GM23338 (cell line): ENCODE data around the gene SLC34A3. TPM values are rescaled to one million over a fixed set of nuclear protein-coding genes. Genes with fewer than 3 reads are reported as not detected.

ENCODE experiments used
- ATAC-seq: fragments of 200-7000 bp; cut with Tn5 transposase; 3 replicates; pipeline ENCODE4 v1.9.1; 2020
- DNase-seq: peaks from one replicate; pipeline ENCODE4 v3.0.0-alpha.2; 2015; ENCODE audit warnings: low spot score
- H2AFZ ChIP-seq: fragments of 200-600 bp; sonication (generic); 2 replicates; pipeline ENCODE4 v1.8.0; 2016; ENCODE audit warnings: antibody characterized with exemption, mild to moderate bottlenecking, moderate library complexity
- H3F3A ChIP-seq: fragments of 200-600 bp; sonication (generic); replicated peaks from 2 replicates; pipeline ENCODE4 v1.8.0; 2017; ENCODE audit warnings: antibody characterized with exemption, mixed run types, low read depth
- H3K27ac ChIP-seq: fragments of 200-600 bp; sonication (generic); 2 replicates; pipeline ENCODE4 v1.6.1; 2016; ENCODE audit warnings: low read depth
- H3K27me3 ChIP-seq: fragments of 200-600 bp; sonication (generic); 2 replicates; pipeline ENCODE4 v1.8.0; 2016; ENCODE audit warnings: mild to moderate bottlenecking, mixed run types, moderate library complexity; ENCODE audit not compliant: insufficient read depth
- H3K36me3 ChIP-seq: fragments of 200-600 bp; sonication (generic); 2 replicates; pipeline ENCODE4 v1.8.0; 2016; ENCODE audit warnings: mild to moderate bottlenecking; ENCODE audit not compliant: insufficient read depth
- H3K4me1 ChIP-seq: fragments of 200-600 bp; sonication (generic); 2 replicates; pipeline ENCODE4 v1.8.0; 2016; ENCODE audit warnings: mild to moderate bottlenecking, moderate library complexity; ENCODE audit not compliant: insufficient read depth
- H3K4me2 ChIP-seq: fragments of 200-600 bp; sonication (generic); 2 replicates; pipeline ENCODE4 v1.7.1; 2017; ENCODE audit warnings: mixed run types
- H3K4me3 ChIP-seq: fragments of 200-600 bp; sonication (generic); 2 replicates; pipeline ENCODE4 v1.6.1; 2016; ENCODE audit warnings: mixed run types
- H3K79me2 ChIP-seq: fragments of 200-600 bp; sonication (generic); replicated peaks from 2 replicates; pipeline ENCODE4 v1.8.0; 2017; ENCODE audit warnings: mild to moderate bottlenecking; ENCODE audit not compliant: insufficient read depth
- H3K9me2 ChIP-seq: fragments of 200-600 bp; sonication (generic); 2 replicates; pipeline ENCODE4 v1.8.0; 2017; ENCODE audit not compliant: insufficient read depth
- H4K20me1 ChIP-seq: fragments of 200-600 bp; sonication (generic); replicated peaks from 2 replicates; pipeline ENCODE4 v1.8.0; 2017; ENCODE audit warnings: mild to moderate bottlenecking; ENCODE audit not compliant: insufficient read depth
- H3K27ac Mint-ChIP-seq: 2 replicates; pipeline ENCODE4 v1.8.0; 2020; ENCODE audit warnings: inconsistent platforms, mild to moderate bottlenecking, moderate library complexity, mixed read lengths
- H3K27me3 Mint-ChIP-seq: 3 replicates; pipeline ENCODE4 v1.8.0; 2022; ENCODE audit warnings: low read depth, mild to moderate bottlenecking, moderate library complexity, mixed read lengths, inconsistent platforms; ENCODE audit not compliant: insufficient read depth, poor library complexity
- H3K36me3 Mint-ChIP-seq: 3 replicates; pipeline ENCODE4 v1.8.0; 2021; ENCODE audit warnings: low read depth, mild to moderate bottlenecking, inconsistent platforms, moderate library complexity, mixed read lengths
- H3K4me1 Mint-ChIP-seq: 3 replicates; pipeline ENCODE4 v1.8.0; 2020; ENCODE audit warnings: mild to moderate bottlenecking, inconsistent platforms, mixed read lengths
- H3K4me3 Mint-ChIP-seq: 3 replicates; pipeline ENCODE4 v1.8.0; 2021; ENCODE audit warnings: moderate library complexity, mild to moderate bottlenecking, inconsistent platforms, mixed read lengths
- H3K9me3 Mint-ChIP-seq: 3 replicates; pipeline ENCODE4 v1.8.0; 2020; ENCODE audit warnings: moderate library complexity, mild to moderate bottlenecking, inconsistent platforms, mixed read lengths
- EZH2phosphoT487 ChIP-seq: fragments of 200-600 bp; sonication (generic); IDR thresholded peaks from one replicate; pipeline ENCODE4 v1.8.1; 2018; ENCODE audit warnings: antibody characterized with exemption; ENCODE audit not compliant: unreplicated experiment
- JUNB ChIP-seq: IDR thresholded peaks from one replicate; pipeline ENCODE4 v1.6.1; 2016; ENCODE audit warnings: antibody characterized with exemption; ENCODE audit not compliant: unreplicated experiment
- polyA plus RNA-seq: library from polyadenylated mRNA; unstranded; fragments of >200 nt; fragmentation: Nextera tagmentation; extraction: Ambion mirVana; gene quantifications from 2 replicates; pipeline ENCODE4 v1.2.1, GENCODE V29; 2016
- total RNA-seq: library from RNA; depleted of rRNA; stranded (reverse); fragments of >200 nt; shearing (Covaris generic); gene quantifications from 2 replicates; pipeline ENCODE4 v1.2.3, GENCODE V29; 2014
- TF ChIP-seq, protein P1 (sequence below): fragments of 250-450 bp; sonication (Bioruptor Pico); IDR thresholded peaks from 2 replicates; pipeline ENCODE4 v1.5.0; 2020; ENCODE audit warnings: mild to moderate bottlenecking, moderate library complexity
- TF ChIP-seq, protein P2 (sequence below), 2 experiments: fragments of 200-600 bp in 1 of 2; sonication (generic) in 1 of 2; conservative IDR thresholded peaks; 2 replicates each; pipeline versions ENCODE4 v1.5.1 to v1.6.1; 2016 to 2017; ENCODE audit warnings: antibody characterized with exemption in 2 of 2, low read depth in 2 of 2, mild to moderate bottlenecking in 2 of 2, moderate library complexity in 1 of 2

Gene SLC34A3
- total and polyA plus RNA-seq, 2 experiments from 2014 or later = not detected

DNA sequence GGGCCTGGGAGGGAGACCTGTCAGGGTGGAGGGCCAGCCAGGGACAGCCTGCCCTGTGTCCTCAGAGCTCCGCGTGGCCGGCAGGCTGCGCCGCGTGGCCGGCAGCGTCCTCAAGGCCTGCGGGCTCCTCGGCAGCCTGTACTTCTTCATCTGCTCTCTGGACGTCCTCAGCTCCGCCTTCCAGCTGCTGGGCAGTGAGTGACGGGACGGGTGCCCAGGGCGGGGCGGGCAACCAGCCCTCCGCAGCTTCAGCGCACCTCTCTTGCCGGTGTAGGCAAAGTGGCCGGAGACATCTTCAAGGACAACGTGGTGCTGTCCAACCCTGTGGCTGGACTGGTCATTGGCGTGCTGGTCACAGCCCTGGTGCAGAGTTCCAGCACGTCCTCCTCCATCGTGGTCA, 1.8 kb downstream of the SLC34A3 start:
- no peak overlapping the region for H3K4me3 ChIP-seq
- no peaks in the 10 kb centered on the region for H3K9me3 Mint-ChIP-seq
- H3K9me2 ChIP-seq = no peaks in the 10 kb centered on the region
- H3K4me3 Mint-ChIP-seq = no peak overlapping the region
- no peaks in the 10 kb centered on the region for H3K36me3 Mint-ChIP-seq
- no peak for DNase-seq
- no peaks in the 10 kb centered on the region for H4K20me1 ChIP-seq
- H3K4me2 ChIP-seq = no peak overlapping the region
- H3F3A ChIP-seq = no peaks in the 10 kb centered on the region
- no peaks in the 10 kb centered on the region for H3K79me2 ChIP-seq
- no peak for TF ChIP-seq EZH2phosphoT487
- peaks cover 6% of the 10 kb centered on the region for H3K27me3 Mint-ChIP-seq
- H3K4me1 Mint-ChIP-seq = peaks cover 10% of the 10 kb centered on the region; the same call in 2 of the 3 replicates
- no peak overlapping the region for H3K27ac Mint-ChIP-seq
- no peaks in the 10 kb centered on the region for H3K36me3 ChIP-seq
- H2AFZ ChIP-seq = no peak overlapping the region
- H3K27ac ChIP-seq = no peak overlapping the region
- H3K27me3 ChIP-seq = no peaks in the 10 kb centered on the region
- H3K4me1 ChIP-seq = peaks cover 7% of the 10 kb centered on the region; the same call in 1 of the 2 replicates
- ATAC-seq = no peak

DNA sequence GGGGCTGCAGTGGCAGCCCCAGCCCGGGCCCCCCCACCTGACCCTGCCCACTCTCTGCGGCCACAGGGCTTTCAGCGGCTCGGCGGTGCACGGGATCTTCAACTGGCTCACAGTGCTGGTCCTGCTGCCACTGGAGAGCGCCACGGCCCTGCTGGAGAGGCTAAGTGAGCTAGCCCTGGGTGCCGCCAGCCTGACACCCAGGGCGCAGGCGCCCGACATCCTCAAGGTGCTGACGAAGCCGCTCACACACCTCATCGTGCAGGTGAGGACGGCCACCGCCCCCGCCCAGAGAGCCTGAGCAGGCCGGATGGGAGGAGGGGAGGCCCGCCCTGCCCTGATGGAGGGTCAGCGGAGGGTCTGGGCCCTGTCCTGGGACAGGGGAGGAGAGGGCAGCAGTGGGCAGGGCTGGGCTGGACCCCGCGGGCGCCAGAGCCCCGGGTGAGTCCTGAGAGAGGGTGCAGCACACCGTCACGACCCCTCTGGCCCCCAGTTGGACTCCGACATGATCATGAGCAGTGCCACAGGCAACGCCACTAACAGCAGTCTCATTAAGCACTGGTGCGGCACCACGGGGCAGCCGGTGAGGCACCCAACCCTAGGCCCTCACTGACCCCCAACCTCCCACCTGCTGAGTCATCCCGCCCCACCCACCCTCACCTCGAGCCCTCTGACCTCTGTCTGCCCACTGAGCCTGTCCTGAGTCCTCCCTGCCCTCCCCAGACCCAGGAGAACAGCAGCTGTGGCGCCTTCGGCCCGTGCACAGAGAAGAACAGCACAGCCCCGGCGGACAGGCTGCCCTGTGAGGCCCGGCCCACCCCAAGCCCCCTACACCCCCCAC, 2.7 kb downstream of the SLC34A3 start:
- no peak overlapping the region for H3K4me2 ChIP-seq
- H3K4me3 ChIP-seq = no peak overlapping the region
- no peaks in the 10 kb centered on the region for H3K79me2 ChIP-seq
- no peaks in the 10 kb centered on the region for H3K36me3 ChIP-seq
- no peaks in the 10 kb centered on the region for H3K27me3 ChIP-seq
- H3K4me3 Mint-ChIP-seq = no peak overlapping the region
- TF ChIP-seq, protein P1, sequence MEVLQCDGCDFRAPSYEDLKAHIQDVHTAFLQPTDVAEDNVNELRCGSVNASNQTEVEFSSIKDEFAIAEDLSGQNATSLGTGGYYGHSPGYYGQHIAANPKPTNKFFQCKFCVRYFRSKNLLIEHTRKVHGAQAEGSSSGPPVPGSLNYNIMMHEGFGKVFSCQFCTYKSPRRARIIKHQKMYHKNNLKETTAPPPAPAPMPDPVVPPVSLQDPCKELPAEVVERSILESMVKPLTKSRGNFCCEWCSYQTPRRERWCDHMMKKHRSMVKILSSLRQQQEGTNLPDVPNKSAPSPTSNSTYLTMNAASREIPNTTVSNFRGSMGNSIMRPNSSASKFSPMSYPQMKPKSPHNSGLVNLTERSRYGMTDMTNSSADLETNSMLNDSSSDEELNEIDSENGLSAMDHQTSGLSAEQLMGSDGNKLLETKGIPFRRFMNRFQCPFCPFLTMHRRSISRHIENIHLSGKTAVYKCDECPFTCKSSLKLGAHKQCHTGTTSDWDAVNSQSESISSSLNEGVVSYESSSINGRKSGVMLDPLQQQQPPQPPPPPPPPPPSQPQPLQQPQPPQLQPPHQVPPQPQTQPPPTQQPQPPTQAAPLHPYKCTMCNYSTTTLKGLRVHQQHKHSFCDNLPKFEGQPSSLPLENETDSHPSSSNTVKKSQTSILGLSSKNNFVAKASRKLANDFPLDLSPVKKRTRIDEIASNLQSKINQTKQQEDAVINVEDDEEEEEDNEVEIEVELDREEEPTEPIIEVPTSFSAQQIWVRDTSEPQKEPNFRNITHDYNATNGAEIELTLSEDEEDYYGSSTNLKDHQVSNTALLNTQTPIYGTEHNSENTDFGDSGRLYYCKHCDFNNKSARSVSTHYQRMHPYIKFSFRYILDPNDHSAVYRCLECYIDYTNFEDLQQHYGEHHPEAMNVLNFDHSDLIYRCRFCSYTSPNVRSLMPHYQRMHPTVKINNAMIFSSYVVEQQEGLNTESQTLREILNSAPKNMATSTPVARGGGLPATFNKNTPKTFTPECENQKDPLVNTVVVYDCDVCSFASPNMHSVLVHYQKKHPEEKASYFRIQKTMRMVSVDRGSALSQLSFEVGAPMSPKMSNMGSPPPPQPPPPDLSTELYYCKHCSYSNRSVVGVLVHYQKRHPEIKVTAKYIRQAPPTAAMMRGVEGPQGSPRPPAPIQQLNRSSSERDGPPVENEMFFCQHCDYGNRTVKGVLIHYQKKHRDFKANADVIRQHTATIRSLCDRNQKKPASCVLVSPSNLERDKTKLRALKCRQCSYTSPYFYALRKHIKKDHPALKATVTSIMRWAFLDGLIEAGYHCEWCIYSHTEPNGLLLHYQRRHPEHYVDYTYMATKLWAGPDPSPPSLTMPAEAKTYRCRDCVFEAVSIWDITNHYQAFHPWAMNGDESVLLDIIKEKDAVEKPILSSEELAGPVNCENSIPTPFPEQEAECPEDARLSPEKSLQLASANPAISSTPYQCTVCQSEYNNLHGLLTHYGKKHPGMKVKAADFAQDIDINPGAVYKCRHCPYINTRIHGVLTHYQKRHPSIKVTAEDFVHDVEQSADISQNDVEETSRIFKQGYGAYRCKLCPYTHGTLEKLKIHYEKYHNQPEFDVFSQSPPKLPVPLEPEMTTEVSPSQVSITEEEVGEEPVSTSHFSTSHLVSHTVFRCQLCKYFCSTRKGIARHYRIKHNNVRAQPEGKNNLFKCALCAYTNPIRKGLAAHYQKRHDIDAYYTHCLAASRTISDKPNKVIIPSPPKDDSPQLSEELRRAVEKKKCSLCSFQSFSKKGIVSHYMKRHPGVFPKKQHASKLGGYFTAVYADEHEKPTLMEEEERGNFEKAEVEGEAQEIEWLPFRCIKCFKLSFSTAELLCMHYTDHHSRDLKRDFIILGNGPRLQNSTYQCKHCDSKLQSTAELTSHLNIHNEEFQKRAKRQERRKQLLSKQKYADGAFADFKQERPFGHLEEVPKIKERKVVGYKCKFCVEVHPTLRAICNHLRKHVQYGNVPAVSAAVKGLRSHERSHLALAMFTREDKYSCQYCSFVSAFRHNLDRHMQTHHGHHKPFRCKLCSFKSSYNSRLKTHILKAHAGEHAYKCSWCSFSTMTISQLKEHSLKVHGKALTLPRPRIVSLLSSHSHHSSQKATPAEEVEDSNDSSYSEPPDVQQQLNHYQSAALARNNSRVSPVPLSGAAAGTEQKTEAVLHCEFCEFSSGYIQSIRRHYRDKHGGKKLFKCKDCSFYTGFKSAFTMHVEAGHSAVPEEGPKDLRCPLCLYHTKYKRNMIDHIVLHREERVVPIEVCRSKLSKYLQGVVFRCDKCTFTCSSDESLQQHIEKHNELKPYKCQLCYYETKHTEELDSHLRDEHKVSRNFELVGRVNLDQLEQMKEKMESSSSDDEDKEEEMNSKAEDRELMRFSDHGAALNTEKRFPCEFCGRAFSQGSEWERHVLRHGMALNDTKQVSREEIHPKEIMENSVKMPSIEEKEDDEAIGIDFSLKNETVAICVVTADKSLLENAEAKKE (CRISPR knock-in tag) = no peak
- TF ChIP-seq JUNB = no peak
- TF ChIP-seq, protein P2, sequence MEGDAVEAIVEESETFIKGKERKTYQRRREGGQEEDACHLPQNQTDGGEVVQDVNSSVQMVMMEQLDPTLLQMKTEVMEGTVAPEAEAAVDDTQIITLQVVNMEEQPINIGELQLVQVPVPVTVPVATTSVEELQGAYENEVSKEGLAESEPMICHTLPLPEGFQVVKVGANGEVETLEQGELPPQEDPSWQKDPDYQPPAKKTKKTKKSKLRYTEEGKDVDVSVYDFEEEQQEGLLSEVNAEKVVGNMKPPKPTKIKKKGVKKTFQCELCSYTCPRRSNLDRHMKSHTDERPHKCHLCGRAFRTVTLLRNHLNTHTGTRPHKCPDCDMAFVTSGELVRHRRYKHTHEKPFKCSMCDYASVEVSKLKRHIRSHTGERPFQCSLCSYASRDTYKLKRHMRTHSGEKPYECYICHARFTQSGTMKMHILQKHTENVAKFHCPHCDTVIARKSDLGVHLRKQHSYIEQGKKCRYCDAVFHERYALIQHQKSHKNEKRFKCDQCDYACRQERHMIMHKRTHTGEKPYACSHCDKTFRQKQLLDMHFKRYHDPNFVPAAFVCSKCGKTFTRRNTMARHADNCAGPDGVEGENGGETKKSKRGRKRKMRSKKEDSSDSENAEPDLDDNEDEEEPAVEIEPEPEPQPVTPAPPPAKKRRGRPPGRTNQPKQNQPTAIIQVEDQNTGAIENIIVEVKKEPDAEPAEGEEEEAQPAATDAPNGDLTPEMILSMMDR (conservative IDR thresholded peaks at IDR 0.05; ENCODE audit: low read depth in 2 of 2) = peak in 1 of 2 experiments; percentile 28; a peak in 2 of 4 replicates
- no peaks in the 10 kb centered on the region for H4K20me1 ChIP-seq
- peaks cover 8% of the 10 kb centered on the region for H3K27me3 Mint-ChIP-seq
- no peak for ATAC-seq
- H3K9me3 Mint-ChIP-seq = no peaks in the 10 kb centered on the region
- peaks cover 10% of the 10 kb centered on the region; the same call in 1 of the 2 replicates for H3K4me1 ChIP-seq
- no peaks in the 10 kb centered on the region for H3K9me2 ChIP-seq
- no peak overlapping the region for H3K27ac ChIP-seq
- H3K36me3 Mint-ChIP-seq = no peaks in the 10 kb centered on the region
- peaks cover 13% of the 10 kb centered on the region; the same call in 2 of the 3 replicates for H3K4me1 Mint-ChIP-seq
- H3F3A ChIP-seq = no peaks in the 10 kb centered on the region
- no peak for DNase-seq
- no peak overlapping the region for H3K27ac Mint-ChIP-seq
- no peak overlapping the region for H2AFZ ChIP-seq
